NCI-H1694 (cell line): ENCODE results near the gene SLC22A31.
"Not testable (repeated sequence)": the region's sequence is repeated elsewhere in the genome, so short reads cannot be mapped to it uniquely, and the experiment has no call there.

Source experiments
- DNase-seq: peaks from one replicate; lab custom pipeline; 2025; lab: John Stamatoyannopoulos, UW

The SLC22A31 gene

DNA sequence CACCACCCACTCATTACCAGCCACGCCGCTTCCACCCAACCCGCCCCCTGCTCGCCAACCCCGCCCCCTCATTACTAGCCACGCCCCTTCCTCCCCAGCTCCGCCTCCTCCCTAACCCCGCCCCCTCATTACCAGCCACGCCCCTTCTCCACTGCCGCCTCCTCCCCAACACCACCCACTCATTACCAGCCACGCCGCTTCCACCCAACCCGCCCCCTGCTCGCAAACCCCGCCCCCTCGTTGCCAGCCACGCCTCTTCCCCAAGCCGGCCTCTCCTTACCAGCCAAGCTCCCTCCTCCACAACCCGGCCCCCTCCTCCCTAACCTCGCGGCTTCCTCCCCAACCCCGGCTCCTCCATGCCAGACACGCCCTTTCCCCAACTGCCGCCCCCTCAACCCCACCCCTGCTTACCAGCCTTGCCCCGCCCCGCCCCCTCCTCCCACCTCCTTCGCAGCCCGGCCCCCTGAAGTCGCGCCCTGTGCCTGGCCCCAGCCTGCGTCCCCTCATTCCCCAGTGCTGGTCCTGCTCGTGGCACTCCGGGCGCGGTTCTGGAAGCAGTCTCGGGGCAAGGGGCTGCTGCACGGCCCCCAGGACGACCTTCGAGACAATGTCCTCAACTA lies 7.3 kb downstream of the SLC22A31 start:
- DNase-seq = no peak

DNA sequence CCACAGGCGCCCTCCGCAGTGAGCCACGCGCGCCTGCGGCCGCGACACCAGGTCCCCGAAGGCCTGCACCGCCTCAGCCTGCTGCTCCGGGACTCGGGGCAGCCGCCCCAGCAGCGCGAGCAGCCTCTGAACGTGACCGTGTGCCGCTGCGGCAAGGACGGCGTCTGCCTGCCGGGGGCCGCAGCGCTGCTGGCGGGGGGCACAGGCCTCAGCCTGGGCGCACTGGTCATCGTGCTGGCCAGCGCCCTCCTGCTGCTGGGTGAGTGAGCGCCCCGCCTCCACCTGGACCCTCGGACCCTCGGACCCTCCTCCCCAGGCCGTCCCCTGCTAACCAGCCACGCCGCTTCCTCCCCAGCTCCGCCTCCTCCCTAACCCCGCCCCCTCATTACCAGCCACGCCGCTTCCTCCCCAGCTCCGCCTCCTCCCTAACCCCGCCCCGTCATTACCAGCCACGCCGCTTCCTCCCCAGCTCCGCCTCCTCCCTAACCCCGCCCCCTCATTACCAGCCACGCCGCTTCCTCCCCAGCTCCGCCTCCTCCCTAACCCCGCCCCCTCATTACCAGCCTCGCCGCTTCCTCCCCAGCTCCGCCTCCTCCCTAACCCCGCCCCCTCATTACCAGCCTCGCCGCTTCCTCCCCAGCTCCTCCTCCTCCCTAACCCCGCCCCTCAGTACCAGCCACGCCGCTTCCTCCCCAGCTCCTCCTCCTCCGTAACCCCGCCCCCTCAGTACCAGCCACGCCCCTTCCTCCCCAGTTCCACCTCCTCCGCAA lies 8.0 kb downstream of the SLC22A31 start:
- not testable (repeated sequence) for DNase-seq

DNA sequence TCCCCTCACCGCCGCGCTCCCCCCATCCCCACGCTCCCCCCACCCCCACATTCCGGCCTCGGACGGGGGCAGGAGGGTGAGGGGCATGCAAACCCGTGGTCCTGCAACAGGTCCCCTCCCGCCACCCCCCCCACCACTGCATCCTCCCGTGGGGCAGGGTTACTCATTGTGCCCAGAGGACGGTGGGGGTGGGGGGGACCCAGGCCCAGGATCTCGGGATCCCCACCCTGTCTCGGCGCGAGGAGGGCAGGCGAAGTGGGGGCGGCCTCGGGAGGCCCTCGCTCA lies 8.5 kb downstream of the SLC22A31 start:
- no peak for DNase-seq

DNA sequence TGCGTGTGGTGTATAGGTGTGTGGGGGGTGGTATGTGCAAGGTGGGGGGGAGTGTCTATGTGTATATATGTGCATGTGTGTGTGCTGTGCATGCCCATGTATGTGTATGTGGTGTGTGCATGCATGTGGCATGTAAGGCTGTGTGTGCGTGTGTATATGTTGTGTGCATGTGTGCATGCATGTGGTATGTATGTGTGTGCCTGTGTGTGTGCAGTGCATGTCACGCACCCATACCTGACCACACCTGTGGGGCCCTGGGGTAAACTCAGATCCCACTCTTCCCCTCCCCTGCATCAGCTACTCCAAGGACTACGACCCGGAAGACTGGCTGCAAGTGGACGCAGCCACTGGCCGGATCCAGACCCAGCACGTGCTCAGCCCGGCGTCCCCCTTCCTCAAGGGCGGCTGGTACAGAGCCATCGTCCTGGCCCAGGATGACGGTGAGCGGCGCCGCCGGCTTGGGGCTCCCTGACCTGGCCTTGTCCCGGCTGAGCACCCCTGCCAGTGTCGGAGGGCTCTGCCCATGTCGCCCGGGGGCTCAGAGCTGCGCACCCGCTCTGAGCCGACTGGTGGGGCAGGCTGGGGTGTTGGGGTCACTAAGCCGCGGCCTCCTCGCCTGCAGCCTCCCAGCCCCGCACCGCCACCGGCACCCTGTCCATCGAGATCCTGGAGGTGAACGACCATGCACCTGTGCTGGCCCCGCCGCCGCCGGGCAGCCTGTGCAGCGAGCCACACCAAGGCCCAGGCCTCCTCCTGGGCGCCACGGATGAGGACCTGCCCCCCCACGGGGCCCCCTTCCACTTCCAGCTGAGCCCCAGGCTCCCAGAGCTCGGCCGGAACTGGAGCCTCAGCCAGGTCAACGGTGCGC lies 9.1 kb downstream of the SLC22A31 start:
- DNase-seq = no peak

DNA sequence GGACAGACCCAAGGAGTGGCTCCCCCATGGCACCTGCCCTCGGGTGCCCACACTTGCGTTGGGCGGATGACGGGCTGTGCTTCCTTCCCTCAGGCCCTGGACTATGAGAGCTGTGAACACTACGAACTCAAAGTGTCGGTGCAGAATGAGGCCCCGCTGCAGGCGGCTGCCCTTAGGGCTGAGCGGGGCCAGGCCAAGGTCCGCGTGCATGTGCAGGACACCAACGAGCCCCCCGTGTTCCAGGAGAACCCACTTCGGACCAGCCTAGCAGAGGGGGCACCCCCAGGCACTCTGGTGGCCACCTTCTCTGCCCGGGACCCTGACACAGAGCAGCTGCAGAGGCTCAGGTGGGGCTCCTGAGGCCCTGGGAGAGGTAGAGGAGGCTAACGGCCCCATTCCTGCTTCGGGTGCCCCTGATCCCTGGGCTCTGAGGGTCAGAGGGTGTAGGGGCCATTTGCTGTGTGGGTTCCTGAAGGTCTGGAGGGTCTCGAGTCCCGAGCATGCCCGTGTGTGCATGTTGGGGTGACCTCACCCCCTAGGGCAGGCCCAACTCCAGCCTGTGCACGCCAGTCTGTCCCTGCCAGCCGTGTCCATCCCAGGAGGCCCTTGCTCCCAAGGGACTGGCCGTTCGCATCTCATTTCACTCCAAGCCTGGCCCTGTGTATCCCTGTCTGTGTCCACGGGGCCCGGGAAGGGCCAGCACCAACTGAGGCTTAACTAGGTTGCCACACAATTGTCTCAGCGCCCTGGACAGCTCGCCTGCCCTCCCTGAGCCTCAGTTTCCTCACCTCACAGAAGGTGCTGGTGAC lies 10.0 kb downstream of the SLC22A31 start:
- DNase-seq = no peak

DNA sequence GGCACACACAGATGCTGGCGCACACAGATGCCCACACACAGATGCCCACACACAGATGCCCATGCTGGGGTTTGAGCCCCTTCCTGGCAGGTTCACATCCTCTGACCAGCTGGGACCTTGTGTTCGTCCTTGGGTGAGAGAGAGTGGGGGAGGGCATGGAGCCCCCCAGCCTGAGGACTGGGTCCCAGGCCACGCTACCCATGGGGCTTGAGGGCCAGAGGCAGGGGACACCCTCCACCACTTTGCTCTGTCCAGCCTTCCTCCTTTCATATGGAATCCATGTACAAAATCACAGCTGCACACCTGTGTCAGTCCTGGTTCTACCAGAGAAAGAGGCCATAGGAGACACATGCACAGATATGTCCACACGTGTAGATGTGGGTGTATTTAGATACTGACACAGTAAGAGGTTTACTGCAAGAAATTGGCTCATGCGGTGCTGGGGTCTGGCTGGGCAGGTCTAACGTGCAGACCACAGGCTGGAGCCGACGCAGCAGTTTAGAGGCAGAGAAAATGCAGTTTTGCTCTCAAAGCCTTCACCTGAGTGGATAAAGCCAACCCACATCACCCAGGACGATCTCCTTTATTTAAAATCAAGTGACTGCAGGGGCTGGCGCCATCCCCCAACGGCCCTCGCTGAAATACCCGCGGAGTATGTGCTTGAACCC lies 10.8 kb downstream of the SLC22A31 start:
- DNase-seq = no peak

DNA sequence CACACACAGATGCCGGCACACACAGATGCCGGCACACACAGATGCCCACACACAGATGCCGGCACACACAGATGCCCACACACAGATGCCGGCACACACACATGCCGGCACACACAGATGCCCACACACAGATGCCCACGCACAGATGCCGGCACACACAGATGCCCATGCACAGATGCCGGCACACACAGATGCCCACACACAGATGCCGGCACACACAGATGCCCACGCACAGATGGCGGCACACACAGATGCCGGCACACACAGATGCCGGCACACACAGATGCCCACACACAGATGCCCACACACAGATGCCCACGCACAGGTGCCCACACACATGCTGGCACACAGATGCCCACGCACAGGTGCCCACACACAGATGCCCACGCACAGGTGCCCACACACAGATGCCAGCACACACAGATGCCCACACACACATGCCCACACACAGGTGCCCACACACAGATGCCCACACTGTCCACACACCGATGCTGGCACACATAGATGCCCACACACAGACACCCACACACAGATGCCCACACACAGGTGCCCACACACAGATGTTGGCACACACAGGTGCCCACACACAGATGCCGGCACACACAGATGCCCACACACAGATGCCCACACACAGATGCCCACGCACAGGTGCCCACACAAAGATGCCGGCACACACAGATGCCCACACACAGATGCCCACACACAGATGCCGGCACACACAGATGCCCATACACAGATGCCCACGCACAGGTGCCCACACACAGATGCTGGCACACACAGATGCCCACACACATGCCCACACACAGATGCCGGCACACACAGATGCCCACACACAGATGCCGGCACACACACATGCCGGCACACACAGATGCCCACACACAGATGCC lies 11.6 kb downstream of the SLC22A31 start:
- DNase-seq = not testable (repeated sequence)

DNA sequence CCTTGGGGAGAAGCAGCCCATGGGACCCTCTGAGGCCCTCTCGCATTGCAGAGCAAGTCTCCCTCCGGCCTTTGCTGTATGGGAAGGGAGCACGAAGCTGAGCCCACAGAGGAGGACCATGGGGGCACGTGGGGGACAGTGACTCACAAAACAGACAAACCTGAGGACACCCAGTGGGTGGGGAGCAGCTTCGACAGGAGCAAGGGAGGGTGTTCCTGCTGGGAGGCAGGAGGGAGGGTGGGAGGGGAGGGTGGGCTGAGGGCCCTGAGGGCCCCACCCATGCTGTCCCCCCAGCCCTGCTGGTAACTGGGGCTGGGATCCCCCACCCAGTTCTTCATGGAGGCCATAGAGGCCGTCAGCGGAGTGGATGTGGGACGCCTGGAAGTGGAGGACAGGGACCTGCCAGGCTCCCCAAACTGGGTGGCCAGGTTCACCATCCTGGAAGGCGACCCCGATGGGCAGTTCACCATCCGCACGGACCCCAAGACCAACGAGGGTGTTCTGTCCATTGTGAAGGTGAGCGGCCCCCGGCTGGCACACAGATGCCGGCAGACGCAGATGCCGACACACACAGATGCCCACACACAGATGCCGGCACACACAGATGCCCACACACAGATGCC lies 12.5 kb downstream of the SLC22A31 start:
- no peak for DNase-seq

DNA sequence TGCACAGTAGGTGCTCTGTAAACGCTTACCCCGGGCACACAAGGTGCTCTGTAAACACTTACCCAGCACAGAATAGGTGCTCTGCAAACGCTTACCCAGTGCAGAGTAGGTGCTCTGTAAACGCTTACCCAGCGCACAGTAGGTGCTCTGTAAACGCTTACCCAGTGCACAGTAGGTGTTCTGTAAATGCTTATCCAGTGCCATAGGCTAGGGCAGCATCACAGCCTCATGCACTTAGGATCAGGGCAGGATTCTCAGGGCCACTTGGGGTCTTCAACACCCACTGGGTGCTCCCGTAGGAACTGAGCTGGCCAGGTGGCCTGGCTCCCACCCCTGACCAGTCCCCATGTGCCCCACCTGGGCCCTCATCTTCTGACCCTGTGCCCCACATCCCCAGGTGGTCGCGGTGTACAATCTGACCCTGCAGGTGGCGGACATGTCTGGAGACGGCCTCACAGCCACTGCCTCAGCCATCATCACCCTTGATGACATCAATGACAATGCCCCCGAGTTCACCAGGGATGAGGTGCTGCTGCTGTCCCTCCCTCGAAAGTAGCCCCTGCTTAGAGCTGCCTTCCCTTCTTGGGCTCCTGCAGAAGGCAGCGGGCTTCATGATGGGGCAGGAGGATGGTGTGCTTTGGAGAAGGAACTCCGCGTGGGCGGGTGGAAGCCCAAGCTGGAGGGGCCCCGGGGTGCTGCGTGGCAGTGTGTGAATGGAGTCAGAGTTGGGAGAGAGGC lies 13.1 kb downstream of the SLC22A31 start:
- no peak for DNase-seq

DNA sequence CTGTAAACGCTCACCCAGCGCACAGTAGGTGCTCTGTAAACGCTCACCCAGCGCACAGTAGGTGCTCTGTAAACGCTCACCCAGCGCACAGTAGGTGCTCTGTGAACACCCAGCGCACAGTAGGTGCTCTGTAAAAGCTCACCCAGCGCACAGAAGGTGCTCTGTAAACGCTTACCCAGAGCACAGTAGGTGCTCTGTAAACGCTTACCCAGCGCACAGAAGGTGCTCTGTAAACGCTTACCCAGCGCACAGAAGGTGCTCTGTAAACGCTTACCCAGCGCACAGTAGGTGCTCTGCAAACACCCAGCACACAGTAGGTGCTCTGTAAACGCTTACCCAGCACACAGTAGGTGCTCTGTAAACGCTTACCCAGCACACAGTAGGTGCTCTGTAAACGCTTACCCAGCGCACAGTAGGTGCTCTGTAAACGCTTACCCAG lies 13.7 kb downstream of the SLC22A31 start:
- DNase-seq = not testable (repeated sequence)

DNA sequence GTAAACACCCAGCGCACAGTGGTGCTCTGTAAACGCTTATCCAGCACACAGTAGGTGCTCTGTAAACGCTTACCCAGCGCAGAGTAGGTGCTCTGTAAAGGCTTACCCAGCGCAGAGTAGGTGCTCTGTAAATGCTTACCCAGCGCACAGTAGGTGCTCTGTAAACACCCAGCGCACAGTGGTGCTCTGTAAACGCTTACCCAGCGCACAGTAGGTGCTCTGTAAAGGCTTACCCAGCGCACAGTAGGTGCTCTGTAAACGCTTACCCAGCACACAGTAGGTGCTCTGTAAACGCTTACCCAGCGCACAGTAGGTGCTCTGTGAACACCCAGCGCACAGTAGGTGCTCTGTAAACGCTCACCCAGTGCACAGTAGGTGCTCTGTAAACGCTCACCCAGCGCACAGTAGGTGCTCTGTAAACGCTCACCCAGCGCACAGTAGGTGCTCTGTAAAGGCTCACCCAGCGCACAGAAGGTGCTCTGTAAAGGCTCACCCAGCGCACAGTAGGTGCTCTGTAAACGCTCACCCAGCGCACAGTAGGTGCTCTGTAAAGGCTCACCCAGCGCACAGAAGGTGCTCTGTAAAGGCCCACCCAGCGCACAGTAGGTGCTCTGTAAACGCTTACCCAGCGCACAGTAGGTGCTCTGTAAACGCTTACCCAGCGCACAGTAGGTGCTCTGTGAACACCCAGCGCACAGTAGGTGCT lies 14.3 kb downstream of the SLC22A31 start:
- DNase-seq = not testable (repeated sequence)

DNA sequence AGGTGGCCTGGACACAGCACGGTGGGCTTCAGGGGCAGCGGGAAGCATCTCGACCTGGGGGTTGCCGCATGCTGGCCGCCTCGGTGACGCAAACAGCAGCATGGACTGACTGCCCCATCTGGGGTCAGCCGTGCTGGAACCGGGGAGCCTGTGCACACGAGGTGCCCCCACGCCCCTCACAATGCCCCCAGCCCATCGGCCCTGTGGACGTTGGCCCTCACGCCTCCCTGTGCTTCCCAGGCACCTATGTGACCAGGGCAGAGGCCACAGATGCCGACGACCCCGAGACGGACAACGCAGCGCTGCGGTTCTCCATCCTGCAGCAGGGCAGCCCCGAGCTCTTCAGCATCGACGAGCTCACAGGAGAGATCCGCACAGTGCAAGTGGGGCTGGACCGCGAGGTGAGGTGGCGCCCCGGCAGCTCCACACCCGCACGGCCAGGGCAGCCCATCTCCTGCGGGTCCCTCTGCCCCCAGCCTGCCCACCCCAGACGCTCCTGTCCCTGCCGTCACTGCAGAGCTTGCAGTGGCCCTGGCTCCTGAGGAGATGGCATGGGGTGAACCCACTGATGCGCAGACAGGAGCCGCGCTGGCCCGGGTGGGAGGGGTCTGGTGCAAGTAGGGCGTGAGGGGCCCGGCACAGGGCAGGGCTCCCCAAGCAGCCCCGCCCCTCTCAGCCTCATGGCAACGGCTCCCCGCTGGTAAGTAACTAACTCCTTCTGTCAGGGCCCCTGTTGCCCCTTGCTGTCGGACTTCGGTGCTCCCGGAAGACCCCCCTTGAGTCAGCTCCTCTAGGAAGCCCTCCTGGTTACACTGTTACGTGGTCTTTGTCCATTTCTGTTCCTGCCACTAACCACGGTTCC lies 15.2 kb downstream of the SLC22A31 start:
- DNase-seq = no peak

DNA sequence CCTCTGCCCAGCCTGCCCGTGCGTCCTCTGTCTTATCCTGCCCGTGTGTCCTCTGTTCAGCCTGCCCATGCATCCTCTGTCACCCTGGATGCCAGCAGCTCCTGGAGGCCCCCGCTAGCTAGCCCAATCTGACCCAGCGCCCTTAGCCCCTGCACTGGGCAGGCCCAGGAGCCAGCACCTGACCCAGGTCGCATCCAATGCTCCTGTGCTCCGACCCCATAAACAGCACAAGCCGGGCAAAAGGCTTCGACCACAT lies 15.7 kb downstream of the SLC22A31 start:
- DNase-seq = no peak

DNA sequence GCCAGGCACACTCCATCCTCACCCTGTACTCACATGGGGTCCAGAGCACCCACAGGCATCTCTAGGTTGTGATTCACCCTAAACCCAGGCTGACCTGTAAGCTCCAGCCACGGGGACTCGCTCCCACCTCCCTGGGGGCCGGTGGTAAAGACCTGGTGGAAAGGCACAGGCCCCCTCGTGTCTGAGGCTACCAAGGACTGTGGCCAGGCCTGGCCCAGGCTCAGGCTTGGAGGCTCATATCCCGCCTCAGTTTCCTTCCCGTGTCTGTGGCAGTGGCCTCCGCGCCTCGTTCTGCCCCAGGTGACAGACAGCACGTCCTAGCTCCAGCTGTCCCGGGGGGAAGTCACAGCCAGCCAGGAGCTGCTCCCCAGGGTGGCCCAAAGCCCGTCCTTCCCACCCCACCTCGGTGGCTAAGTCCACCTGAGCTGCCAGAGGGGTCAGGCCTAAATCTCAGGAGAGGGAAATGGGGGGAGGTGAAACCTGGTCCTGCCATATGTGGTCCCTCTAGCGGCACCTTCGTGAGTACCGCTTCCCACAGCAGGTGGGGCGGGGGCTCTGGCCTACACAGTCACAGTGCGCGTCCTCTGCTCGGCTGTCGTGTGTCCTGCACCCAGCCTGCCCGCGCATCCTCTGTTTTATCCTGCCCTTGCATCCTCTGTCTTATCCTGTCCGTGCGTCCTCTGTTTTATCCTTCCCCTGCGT lies 16.2 kb downstream of the SLC22A31 start:
- DNase-seq = no peak

DNA sequence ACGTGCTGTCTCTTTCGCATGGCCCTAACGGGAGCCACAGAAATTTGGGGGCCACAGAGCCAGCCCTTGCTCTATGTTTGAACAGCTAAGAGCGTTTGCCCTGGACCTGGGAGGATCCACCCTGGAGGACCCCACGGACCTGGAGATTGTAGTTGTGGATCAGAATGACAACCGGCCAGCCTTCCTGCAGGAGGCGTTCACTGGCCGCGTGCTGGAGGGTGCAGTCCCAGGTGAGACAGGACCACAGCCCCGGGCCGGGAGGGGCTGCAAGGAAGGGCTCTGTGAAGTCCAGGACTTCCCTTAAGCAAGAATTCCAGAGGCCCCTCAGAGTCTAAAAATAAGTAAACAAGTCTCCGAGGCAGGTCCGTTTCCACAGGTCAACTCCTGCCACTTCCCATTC lies 16.9 kb downstream of the SLC22A31 start:
- DNase-seq = no peak

DNA sequence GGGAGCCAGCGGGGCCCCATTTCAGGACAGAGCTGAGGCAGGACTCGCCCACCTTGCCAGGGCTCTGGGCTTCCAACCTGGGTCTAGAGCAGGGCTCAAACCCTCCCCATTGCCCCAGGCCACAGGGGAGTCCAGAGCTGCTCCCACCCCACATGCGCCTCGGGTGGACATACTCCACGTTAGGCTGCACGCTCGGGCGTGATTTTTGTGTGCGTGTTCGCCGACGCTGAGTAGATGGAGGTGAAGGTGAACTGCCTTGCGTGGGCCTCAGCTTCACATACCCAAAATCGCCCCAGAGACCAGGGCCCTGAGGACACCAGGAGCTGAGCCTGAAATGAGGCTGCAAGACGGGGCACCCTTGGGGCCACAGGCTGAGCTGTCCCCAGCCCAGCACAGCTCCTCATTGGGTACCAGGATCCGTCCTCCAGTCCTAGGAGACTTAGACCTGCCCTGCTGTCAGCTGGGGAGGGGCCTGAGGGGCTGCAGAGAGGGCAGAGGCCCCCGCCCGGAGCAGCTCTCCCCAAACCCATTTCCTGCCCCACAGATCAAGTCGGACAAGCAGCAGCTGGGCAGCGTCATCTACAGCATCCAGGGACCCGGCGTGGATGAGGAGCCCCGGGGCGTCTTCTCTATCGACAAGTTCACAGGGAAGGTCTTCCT lies 20.6 kb downstream of the SLC22A31 start:
- no peak for DNase-seq

DNA sequence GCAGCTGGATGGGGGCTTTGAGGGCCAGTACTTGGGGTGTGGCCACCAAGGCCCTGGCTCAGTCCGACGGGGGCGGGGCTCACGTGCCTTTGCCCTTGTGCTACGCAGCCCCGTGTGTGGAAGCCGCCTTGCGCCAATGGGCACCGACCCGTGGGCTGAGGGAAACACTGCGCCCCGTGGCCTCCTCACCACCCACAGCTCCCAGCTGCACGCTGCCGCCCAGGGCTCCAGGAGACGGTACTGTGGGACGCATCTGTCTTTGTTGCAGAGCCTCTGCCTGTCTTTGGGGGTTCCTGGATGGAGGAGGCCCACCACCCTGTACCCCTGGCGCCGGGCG lies 21.2 kb downstream of the SLC22A31 start:
- DNase-seq = no peak
